Activated naive CD8-positive, alpha-beta T cell treated with anti-CD3 and anti-CD28 coated beads, Interleukin-2, amount 50 U/mL, for 24 hours (primary cell): Measurements from ENCODE around the gene ARHGAP31.
A peak's percentile ranks its signal among the peaks of the same experiment; 100 is the strongest.
"Not testable (repeated sequence)": the region's sequence is repeated elsewhere in the genome, so short reads cannot be mapped to it uniquely, and the experiment has no call there.

Experiments
- ATAC-seq: fragments of 150-1000 bp; cut with Tn5 transposase; one replicate; pipeline ENCODE4 v1.10.0; 2021
- DNase-seq: peaks from one replicate; pipeline ENCODE4 v3.0.0; 2021
- H3K27ac Mint-ChIP-seq: one replicate; pipeline ENCODE4 v1.8.0; 2021; ENCODE audit warnings: mild to moderate bottlenecking, mixed read lengths
- H3K27me3 Mint-ChIP-seq: one replicate; pipeline ENCODE4 v1.8.0; 2021; ENCODE audit warnings: mixed read lengths
- H3K36me3 Mint-ChIP-seq: one replicate; pipeline ENCODE4 v1.8.0; 2021; ENCODE audit warnings: low read depth, mixed read lengths
- H3K4me1 Mint-ChIP-seq: one replicate; pipeline ENCODE4 v1.8.0; 2021; ENCODE audit warnings: mixed read lengths
- H3K4me3 Mint-ChIP-seq: one replicate; pipeline ENCODE4 v1.8.0; 2021; ENCODE audit warnings: mild to moderate bottlenecking, moderate library complexity, mixed read lengths
- H3K9me3 Mint-ChIP-seq: one replicate; pipeline ENCODE4 v1.8.0; 2021; ENCODE audit warnings: mixed read lengths

The ARHGAP31 gene

GRCh38 chr3:119343719-119344118 lies 49.5 kb downstream of the ARHGAP31 start:
- Mint-ChIP-seq H3K9me3 (no peaks in the 10 kb centered on the region), H3K27ac (no peak overlapping the region), H3K36me3 (peaks cover 4% of the 10 kb centered on the region), H3K4me1 (peaks cover 2% of the 10 kb centered on the region), H3K27me3 (no peaks in the 10 kb centered on the region), H3K4me3 (no peak overlapping the region)
- no peak for DNase-seq
- no peak for ATAC-seq

- no peaks in the 10 kb centered on the region for H3K9me3 Mint-ChIP-seq
- H3K4me3 Mint-ChIP-seq = no peak overlapping the region
- ATAC-seq (no peak), DNase-seq (no peak)
- peaks cover 5% of the 10 kb centered on the region for H3K4me1 Mint-ChIP-seq
- no peak overlapping the region for H3K27ac Mint-ChIP-seq
- H3K27me3 Mint-ChIP-seq = no peaks in the 10 kb centered on the region
- peaks cover 2% of the 10 kb centered on the region for H3K36me3 Mint-ChIP-seq
These were observed 51.9 kb downstream of the ARHGAP31 start for GRCh38 chr3:119346076-119346496.

GRCh38 chr3:119347036-119347435 lies 52.9 kb downstream of the ARHGAP31 start:
- ATAC-seq (no peak), DNase-seq (no peak)
- H3K9me3 Mint-ChIP-seq = no peaks in the 10 kb centered on the region
- H3K4me3 Mint-ChIP-seq = no peak overlapping the region
- peaks cover 15% of the 10 kb centered on the region for H3K4me1 Mint-ChIP-seq
- H3K36me3 Mint-ChIP-seq = no peaks in the 10 kb centered on the region
- no peak overlapping the region for H3K27ac Mint-ChIP-seq
- H3K27me3 Mint-ChIP-seq = no peaks in the 10 kb centered on the region

GRCh38 chr3:119349354-119350041 lies 55.3 kb downstream of the ARHGAP31 start:
- Mint-ChIP-seq H3K27me3 (no peaks in the 10 kb centered on the region), H3K9me3 (no peaks in the 10 kb centered on the region), H3K4me1 (peaks cover 26% of the 10 kb centered on the region), H3K4me3 (no peak overlapping the region), H3K36me3 (no peaks in the 10 kb centered on the region), H3K27ac (no peak overlapping the region)
- no peak for ATAC-seq
- DNase-seq = no peak

GRCh38 chr3:119350114-119350513 lies 55.9 kb downstream of the ARHGAP31 start:
- Mint-ChIP-seq H3K27me3 (no peaks in the 10 kb centered on the region), H3K27ac (no peak overlapping the region), H3K9me3 (no peaks in the 10 kb centered on the region), H3K36me3 (no peaks in the 10 kb centered on the region), H3K4me1 (peaks cover 26% of the 10 kb centered on the region), H3K4me3 (no peak overlapping the region)
- no peak for DNase-seq
- no peak for ATAC-seq

- H3K4me3 Mint-ChIP-seq = no peak overlapping the region
- ATAC-seq (no peak), DNase-seq (no peak)
- no peaks in the 10 kb centered on the region for H3K9me3 Mint-ChIP-seq
- peaks cover 1% of the 10 kb centered on the region for H3K36me3 Mint-ChIP-seq
- H3K4me1 Mint-ChIP-seq = peaks cover 26% of the 10 kb centered on the region
- H3K27ac Mint-ChIP-seq = peak overlapping the region; percentile 24
- H3K27me3 Mint-ChIP-seq = no peaks in the 10 kb centered on the region
These were observed 57.4 kb downstream of the ARHGAP31 start for GRCh38 chr3:119351581-119351980.

- Mint-ChIP-seq H3K27me3 (peaks cover 2% of the 10 kb centered on the region), H3K36me3 (peaks cover 1% of the 10 kb centered on the region), H3K9me3 (no peaks in the 10 kb centered on the region), H3K4me3 (no peak overlapping the region), H3K27ac (peak overlapping the region; percentile 24), H3K4me1 (peaks cover 26% of the 10 kb centered on the region)
- DNase-seq = peak; percentile 39
- ATAC-seq = peak; percentile 98
These were observed 57.9 kb downstream of the ARHGAP31 start for GRCh38 chr3:119352034-119352609.

DNA sequence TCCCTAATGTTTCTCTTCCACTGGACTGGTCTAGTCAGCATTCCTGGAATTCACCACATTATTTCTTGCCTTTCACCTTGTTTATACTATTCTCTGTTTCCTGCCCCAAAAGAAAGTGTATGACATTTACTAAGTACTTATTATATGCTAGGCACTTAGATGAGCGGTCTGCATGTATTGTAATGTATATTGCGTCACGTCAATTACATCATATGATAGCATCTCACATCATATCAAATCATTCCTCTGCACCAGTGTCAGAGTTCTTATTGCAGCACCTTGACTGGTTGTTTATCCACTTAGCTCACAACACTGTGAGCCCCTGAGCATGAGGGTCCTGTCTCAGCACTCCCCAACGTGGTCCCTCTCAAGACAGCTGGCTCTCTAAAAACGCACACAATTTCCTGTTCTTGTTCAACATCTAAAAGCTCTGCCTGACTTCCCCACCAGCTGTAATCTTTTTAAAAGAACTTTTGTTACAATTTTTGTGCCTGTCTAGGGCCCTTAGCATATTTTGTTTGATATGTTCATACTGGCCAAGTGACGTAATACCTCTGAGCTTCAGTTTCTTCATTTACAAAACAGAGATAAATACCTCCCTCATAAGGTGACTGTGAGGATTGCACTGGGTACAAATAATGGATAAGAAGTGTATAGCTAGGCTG lies 58.8 kb downstream of the ARHGAP31 start:
- Mint-ChIP-seq H3K4me3 (no peak overlapping the region), H3K27ac (no peak overlapping the region), H3K36me3 (peaks cover 1% of the 10 kb centered on the region), H3K4me1 (peaks cover 26% of the 10 kb centered on the region), H3K9me3 (no peaks in the 10 kb centered on the region), H3K27me3 (peaks cover 2% of the 10 kb centered on the region)
- ATAC-seq = peak; percentile 38
- no peak for DNase-seq

DNA sequence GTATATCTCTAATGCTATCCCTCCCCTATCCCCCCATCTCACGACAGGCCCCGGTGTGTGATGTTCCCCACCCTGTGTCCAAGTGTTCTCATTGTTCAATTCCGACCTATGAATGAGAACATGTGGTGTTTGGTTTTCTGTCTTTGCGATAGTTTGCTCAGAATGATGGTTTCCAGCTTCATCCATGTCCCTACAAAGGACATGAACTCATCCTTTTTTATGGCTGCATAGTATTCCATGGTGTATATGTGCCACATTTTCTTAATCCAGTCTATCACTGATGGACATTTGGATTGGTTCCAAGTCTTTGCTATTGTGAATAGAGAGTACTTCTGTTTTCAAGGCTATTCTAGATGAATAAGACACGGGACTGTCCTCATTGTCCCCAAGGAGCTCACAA lies 61.4 kb downstream of the ARHGAP31 start:
- H3K27ac Mint-ChIP-seq, H3K27me3 Mint-ChIP-seq: not testable (repeated sequence)
- peaks cover 26% of the 10 kb centered on the region for H3K4me1 Mint-ChIP-seq

DNA sequence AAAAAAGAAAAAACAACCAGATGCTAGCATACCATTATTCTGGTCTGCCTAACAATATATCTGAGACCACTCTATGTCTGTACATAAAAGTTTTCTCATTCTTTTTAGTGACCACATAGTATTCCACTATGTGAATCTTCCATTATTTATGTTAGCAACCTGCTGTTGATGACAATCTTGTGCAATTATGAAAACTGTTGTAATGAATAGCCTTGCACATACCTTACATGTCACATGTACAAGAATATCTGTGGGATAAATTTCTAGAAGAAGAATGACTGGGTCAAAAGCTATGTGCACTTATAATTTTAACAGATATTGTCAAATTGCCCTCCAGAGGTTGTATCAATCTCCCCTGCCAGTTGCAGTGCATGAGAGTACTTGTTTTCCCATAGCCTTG lies 62.5 kb downstream of the ARHGAP31 start:
- Mint-ChIP-seq H3K27ac (no peak overlapping the region), H3K4me3 (no peak overlapping the region), H3K36me3 (peaks cover 1% of the 10 kb centered on the region), H3K9me3 (no peaks in the 10 kb centered on the region), H3K4me1 (peaks cover 17% of the 10 kb centered on the region), H3K27me3 (peaks cover 2% of the 10 kb centered on the region)
- ATAC-seq (no peak), DNase-seq (no peak)

More for the DNA sequence above, 61.4 kb downstream of the ARHGAP31 start:
- not testable (repeated sequence) for DNase-seq, ATAC-seq, H3K36me3 Mint-ChIP-seq, H3K9me3 Mint-ChIP-seq, H3K4me3 Mint-ChIP-seq

- no peak overlapping the region for H3K4me3 Mint-ChIP-seq
- H3K27me3 Mint-ChIP-seq = peaks cover 2% of the 10 kb centered on the region
- H3K27ac Mint-ChIP-seq = no peak overlapping the region
- peaks cover 12% of the 10 kb centered on the region for H3K4me1 Mint-ChIP-seq
- peaks cover 1% of the 10 kb centered on the region for H3K36me3 Mint-ChIP-seq
- ATAC-seq (no peak), DNase-seq (no peak)
- H3K9me3 Mint-ChIP-seq = no peaks in the 10 kb centered on the region
These were observed 63.0 kb downstream of the ARHGAP31 start for GRCh38 chr3:119357190-119357589.

GRCh38 chr3:119359476-119360326 lies 65.5 kb downstream of the ARHGAP31 start:
- Mint-ChIP-seq H3K27me3 (peaks cover 2% of the 10 kb centered on the region), H3K27ac (no peak overlapping the region)
- ATAC-seq = no peak

DNA sequence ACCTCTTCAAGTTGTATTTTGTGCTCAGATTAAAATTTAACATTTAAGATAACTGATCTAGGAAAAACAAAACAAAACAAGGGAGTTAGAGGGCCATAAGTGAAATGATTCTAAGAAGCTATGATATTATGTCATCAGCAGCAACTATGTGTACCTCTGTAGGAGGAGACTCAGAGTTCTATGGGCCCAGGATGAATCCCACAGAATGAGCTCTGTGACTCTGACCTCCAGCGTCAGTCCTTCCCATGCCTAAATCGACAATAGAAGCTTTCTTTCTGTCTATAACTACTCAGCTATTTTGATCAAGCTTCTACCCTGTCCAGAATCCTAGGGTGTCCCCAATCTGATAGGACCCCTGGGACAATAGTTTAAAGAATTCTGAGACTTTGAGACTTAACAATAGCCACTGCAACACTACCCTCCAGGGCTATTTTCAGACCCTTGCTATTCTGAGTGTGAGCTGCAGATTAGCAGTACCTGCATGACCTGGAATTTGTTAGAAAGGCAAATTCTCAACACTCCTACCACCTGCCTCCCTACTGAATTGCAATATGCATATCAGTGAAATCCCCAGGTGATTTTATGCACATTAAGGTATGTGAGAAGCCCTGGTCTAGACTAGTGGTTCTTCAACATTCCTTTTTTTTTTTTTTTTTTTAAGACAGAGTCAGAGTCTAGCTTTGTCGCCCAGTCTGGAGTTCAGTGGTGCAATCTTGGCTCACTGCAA lies 66.7 kb downstream of the ARHGAP31 start:
- ATAC-seq (no peak), DNase-seq (no peak)
- Mint-ChIP-seq H3K27me3 (peaks cover 2% of the 10 kb centered on the region), H3K36me3 (peaks cover 3% of the 10 kb centered on the region), H3K9me3 (no peaks in the 10 kb centered on the region), H3K4me1 (no peaks in the 10 kb centered on the region), H3K4me3 (no peak overlapping the region), H3K27ac (no peak overlapping the region)

More at GRCh38 chr3:119359476-119360326, 65.5 kb downstream of the ARHGAP31 start:
- H3K4me1 Mint-ChIP-seq = no peaks in the 10 kb centered on the region
- no peaks in the 10 kb centered on the region for H3K9me3 Mint-ChIP-seq
- peaks cover 1% of the 10 kb centered on the region for H3K36me3 Mint-ChIP-seq
- H3K4me3 Mint-ChIP-seq = no peak overlapping the region
- DNase-seq = no peak

- Mint-ChIP-seq H3K27me3 (peaks cover 1% of the 10 kb centered on the region), H3K36me3 (peaks cover 3% of the 10 kb centered on the region), H3K9me3 (no peaks in the 10 kb centered on the region), H3K27ac (no peak overlapping the region), H3K4me3 (no peak overlapping the region), H3K4me1 (no peaks in the 10 kb centered on the region)
- no peak for DNase-seq
- ATAC-seq = no peak
These were observed 67.8 kb downstream of the ARHGAP31 start for GRCh38 chr3:119362010-119362409.
